ENCODE data around the gene TMEM69.
"Not testable (repeated sequence)": the region's sequence is repeated elsewhere in the genome, so short reads cannot be mapped to it uniquely, and the experiment has no call there.

DNA sequence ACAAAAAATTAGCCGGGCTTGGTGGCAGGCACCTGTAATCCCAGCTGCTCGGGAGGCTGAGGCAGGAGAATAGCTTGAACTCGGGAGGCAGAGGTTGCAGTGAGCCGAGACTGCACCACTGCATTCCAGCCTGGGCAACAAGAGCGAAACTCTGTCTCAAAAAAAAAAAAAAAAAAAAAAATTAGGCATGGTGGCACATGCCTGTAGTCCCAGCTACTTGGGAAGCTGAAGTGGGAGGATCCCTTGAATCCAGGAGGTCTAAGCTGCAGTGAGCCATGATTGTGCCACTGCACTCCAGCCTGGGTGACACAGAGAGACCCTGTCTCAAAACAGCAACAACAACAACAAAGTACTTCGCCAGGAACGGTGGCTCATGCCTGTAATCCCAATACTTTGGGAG is 11.4 kb upstream of the TMEM69 start:
- not testable (repeated sequence) for TF ChIP-seq REST (IDR thresholded peaks at IDR 0.05; ENCODE audit: insufficient read depth in 1 of 2, low read depth in 2 of 2, low read length in 1 of 2); POLR2AphosphoS5 (IDR thresholded peaks at IDR 0.05; ENCODE audit: low read depth, low read length); CTCF (IDR thresholded peaks at IDR 0.05)
